Kidney glomerular epithelial cell (primary cell): Measurements from ENCODE around the gene UBTD1.
"Not testable (repeated sequence)": the region's sequence is repeated elsewhere in the genome, so short reads cannot be mapped to it uniquely, and the experiment has no call there.

Experiments
- DNase-seq: peaks from one replicate; lab custom pipeline; 2025; lab: John Stamatoyannopoulos, UW

The UBTD1 gene

DNA sequence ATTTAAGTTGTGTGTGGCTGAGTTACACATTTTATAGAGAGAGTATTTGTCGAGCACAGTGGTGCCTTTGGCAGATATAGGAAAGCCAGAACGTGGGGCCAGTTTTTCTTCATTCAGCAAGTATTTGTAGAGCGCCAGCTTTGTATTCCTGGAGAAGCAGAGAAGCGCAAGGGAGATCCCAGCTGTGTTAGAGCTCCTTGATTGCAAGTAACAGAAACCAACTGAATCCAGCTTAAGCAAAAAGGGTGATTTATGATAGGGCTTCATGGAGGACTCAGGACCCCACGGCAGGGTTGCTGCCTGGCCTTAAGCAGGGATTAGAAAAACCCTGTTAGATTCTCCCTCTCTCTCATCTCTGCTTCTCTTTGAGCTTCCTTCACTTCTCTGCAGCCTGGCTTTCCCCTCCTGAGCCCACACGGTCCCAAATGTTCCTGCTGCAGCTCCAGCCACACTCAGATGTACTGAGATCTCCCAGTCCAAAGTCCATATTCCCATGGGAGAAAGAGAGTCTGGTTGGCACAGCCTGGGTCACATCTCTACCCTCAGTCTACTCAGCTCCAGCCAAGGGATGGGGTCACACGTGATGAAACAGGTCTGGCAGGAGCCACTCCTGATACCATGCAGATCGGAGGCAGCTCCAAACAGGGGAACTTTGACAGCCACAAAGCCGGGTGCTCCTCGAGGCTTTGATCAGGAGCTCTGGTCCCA, 16.7 kb downstream of the UBTD1 start:
- DNase-seq, result no peak

DNA sequence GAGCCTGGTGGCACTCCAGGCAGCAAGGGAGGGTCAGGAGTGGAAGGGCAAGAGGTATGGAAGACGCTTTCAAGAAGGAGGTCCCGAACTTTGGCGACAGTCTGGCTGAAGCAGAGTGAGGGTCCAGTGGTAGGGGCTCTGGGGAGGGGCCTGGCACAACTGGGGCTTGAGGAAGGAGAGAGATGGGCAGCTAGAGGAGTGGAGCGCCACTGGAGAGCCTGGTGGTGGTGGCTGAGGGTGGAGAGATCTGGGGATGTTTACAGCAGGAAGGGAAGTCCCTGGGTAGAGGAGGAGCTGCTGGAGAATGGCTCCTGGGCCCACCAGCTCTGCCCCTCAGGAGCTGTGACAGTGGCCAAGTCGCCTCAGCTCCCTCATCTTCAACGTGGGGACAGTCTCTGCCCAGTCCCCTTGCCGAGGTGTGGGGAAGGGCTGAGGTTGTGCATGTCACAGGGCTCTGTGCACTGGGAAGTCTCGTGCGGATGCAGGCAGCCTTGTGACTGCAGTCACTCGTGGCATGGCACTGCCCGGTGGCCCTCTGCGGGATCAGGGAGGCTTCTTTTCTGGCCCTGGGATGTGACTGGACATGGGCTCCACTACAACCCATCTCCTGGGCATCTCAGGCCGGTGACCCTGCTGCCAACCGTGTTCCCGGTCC, 18.5 kb downstream of the UBTD1 start:
- no peak for DNase-seq

- no peak for DNase-seq
Observed at GRCh38 chr10:97517778-97518300, 19.1 kb downstream of the UBTD1 start.

- DNase-seq, result peak; percentile 39
Observed at GRCh38 chr10:97518301-97519043, 19.7 kb downstream of the UBTD1 start.

DNA sequence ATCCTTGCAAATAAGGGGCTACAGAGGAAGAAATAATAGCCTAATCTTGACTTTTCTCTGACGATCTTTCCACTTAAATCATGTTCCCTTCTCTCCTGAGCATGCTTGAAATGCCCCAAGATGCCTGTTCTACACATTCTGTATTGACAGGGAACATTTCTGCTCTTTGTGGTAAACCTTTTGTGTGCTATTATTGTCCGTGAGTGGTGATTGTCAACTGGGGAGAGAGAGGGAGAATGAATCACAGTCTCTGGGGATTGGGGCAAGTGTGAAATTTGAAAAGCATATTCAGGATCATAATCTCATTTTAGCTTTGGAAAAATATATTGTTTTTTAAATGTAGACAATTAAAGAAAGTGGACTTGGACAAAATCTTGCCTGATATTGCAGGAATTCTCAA, 20.6 kb downstream of the UBTD1 start:
- DNase-seq, result no peak

GRCh38 chr10:97520520-97520919, 21.8 kb downstream of the UBTD1 start:
- DNase-seq, result no peak

DNA sequence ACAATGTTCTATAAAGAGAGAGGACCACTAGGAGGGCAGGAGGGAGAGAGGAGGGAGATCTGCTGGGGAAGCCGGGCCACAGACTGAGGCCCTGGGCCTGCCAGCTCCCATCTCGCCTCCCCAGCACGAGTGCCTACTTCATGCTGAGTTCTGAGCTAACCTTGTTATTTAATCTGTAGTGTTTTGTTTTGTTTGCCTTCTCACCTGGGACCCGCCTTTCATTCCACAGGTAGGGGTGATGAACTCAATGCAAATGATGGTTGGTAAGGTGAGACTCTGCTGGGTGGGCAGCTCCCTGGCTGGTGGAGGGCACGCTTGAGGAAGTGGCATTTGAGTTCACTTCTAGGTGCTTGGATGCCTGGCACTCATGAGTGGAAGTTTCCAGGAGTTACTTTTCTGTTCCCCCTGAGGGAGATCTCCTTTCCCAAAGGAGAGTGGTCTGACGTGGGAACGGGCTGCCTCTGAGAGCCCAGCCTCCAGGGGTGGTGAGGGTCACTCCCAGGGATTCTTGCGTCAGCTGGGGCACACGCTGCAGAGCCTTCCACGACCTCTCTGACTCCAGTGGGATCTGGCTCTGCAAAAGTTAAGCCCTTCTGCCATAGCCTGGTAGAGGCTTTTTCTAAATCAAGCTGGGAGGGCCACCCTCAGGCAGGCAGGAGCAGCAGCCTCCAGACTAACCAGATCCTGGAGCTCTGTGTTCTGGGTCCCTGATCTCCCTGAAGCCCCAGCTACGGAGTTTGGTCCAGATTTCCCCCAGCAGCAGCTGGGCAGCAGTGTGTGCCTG, 22.4 kb downstream of the UBTD1 start:
- DNase-seq, result no peak

- DNase-seq, result no peak
Observed at GRCh38 chr10:97522071-97522470, 23.3 kb downstream of the UBTD1 start.

GRCh38 chr10:97522937-97523336, 24.2 kb downstream of the UBTD1 start:
- no peak for DNase-seq

DNA sequence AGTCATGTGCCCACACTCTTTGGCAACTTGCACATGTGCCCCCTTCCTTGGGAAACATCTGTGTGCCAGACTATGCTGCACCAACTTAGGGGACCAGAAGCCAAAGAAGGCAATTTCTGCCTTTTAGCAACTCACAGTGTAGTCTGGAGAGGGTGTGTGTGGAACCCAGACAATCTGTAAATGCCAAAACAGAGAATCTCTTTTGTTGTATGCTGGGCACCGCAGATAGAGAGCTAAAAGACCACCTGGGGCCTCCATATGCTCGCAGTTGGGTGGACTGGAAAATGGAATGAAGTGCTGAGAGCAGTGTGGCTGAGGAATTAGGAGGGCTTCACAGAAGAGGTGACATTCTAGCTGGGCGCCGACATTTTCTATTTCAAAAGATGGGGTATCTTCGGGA, 26.4 kb downstream of the UBTD1 start:
- no peak for DNase-seq

DNA sequence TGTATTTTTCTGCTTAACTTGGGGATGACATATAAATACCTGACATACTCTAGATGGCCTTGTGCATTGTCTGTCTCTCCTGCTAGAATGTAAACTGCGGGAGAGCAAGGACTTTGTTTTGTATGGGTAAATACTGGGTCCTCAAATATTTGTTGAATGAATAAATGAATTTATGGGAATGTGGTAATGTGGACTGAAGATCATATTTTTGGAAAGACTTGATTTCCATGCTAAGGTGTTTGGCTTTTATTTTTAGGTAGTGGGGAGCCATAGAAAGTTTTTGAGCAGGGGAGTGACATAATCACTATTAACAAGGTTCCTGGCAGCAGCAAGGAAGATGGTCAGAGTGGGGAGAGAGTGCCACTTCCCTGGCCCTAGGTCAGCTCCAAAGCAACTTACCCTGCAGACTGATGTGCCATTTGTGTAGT, 27.0 kb downstream of the UBTD1 start:
- DNase-seq, result no peak

DNA sequence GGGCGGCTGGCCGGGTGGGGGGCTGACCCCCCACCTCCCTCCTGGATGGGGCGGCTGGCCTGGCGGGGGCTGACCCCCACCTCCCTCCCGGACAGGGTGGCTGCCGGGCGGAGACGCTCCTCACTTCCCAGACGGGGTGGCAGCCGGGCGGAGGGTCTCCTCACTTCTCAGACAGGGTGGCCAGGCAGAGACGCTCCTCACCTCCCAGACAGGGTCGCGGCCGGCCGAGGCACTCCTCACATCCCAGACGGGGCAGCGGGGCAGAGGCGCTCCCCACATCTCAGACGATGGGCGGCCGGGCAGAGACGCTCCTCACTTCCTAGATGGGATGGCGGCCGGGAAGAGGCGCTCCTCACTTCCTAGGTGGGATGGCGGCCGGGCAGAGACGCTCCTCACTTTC, 30.2 kb downstream of the UBTD1 start:
- not testable (repeated sequence) for DNase-seq

GRCh38 chr10:97529685-97530465, 31.2 kb downstream of the UBTD1 start:
- DNase-seq, result no peak

GRCh38 chr10:97531401-97531986, 32.8 kb downstream of the UBTD1 start:
- no peak for DNase-seq

DNA sequence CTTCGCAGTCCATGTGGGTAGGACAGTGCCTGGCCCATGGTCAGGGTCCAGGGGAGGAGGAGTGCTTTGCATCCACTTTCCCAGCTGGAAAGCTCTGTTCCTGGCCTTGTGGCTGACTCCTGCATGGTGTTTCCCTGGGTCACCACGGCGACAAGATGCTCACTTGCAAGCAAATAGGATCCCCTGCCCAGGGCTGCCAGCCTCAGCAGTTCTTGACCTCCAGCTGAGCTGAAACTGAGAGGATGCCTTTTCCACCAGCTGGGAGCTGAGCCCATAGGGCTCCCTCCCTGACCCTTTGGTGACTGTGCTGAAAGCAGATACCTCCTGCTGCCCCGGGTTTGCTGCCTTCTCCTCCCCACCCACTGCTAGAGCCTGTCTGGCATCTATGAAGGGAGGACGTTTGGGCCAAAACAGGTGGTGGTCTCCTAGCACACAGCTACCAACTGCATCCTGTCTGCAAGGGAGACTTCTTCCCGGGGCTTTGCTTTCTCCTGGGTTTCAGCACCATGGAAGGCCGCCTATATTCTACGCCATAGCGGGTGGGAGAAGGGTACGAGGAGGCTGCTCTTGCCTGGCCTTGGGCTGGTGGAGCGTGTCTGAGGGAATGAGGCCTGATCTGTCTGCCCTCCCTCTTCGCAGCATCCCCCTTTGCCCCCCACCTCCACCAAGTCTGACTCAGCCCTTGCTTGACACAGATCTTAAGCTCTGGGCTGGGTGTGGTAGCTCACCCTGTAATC, 34.4 kb downstream of the UBTD1 start:
- DNase-seq, result peak; percentile 53

DNA sequence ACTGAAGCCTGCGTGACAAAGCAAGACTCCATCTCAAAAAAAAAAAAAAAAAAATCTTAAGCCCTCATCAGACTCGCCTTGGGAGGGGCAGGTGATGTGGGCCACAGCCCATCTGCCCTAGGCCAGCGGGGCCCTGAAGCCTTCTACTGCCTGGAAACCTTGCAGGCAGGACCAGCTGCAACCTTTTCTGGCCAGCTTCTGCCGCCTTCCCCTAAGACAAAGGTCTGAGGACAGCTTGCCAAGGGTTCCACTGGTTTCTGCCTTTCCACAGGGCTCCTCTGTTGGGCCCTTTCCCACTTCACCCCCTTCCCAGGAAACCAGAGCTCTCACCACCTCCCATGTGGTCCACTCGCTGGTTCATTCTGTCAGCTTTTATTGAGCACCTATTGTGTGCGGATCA, 35.2 kb downstream of the UBTD1 start:
- DNase-seq, result no peak

DNA sequence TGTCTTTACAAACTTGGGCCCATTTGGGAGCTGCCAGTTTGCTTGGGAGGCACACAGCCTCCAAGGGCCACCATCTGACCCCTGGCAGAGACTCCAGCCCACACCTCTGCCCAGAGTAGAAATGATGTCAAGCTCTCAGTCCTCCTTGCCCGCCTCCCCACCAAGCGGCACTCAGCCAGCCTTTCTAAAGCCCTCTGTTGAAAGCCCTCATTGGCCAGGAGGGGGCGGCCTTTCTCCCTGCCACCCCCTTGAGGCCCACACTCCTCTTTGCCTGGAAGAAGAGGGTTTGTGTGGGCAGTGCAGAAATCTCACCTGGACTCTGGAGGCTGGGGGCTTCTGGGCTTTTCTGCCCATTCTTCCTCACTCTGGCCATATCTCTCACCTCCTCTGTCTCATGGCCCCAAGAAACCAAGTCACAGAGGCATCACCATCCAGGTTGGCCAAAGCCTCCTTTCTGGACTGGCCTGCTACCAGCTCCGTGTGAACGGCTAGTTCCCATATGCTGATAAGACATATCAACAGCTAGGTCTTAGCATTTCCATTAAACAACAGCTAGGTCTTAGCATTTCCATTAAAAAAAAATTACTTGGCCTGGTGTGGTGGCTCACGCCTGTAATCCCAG, 36.1 kb downstream of the UBTD1 start:
- no peak for DNase-seq

DNA sequence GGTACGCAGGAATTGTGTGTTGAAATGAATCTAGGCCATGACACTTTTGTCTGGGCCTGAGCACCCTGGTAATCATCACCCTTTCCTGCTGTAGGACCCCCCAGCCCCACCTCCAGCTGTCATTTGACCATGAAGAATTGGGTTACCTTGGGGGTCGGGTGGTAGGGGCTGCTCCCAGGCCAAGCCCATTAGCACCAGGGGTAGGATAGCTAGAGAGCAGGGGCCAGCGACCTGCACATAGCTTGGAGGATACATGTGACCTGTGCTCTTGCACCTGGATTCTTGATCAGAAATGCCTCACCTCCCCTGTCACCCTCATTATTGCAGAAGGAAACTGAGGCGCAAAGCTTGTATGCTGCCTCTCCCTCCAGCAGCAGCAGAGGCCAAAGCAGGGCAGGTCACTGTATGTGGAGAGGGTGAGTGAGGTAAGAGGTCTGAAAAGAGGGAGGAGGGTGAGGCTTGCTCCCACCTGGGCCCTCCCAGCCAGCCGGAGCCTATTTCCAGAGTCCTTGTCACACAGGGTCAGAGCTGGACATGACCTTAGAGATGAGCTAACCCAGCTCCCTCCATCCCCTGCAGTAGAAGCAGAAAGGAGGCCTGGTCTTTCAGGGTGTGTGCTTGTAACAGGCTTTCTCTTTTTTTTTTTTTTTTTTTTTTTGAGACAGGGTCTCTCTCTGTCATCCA, 38.6 kb downstream of the UBTD1 start:
- no peak for DNase-seq

- DNase-seq, result peak; percentile 77
Observed at GRCh38 chr10:97538411-97538810, 39.7 kb downstream of the UBTD1 start.
